ENCODE data around the gene RDH16. TPM values are rescaled to one million over a fixed set of nuclear protein-coding genes. Genes with fewer than 3 reads are reported as not detected.

RDH16 gene
- under 1 TPM; 0.14 to 0.28 (median 0.19) TPM for total RNA-seq
- long read RNA-seq, donor 1, result 0 reads
- long read RNA-seq, donor 2, result 0 reads

- no peak for TF ChIP-seq CTCF (IDR thresholded peaks at IDR 0.05)
- H3K36me3 ChIP-seq (ENCODE audit: low read depth), result no peaks in the 10 kb centered on the region
- intact Hi-C loops (cut with DNase I, micrococcal nuclease), result no loop called here
- H3K4me3 ChIP-seq, result no peak within 1 kb of the TSS
- peaks cover 9% of the 10 kb centered on the region for H3K9me3 ChIP-seq
- DNase-seq (peak in 1 of 3 donors; percentile 28), ATAC-seq (peak; percentile 75)
- no peaks in the 10 kb centered on the region for H3K4me1 ChIP-seq (ENCODE audit: low read depth)
Measured at GRCh38 chr12:56957229-56958052, at the start of gene RDH16. Gene RDH16 (minus strand): TSS chr12:56957608. CDS start chr12:56957462, 146 bp downstream.

- intact Hi-C loops (cut with DNase I, micrococcal nuclease), result loop anchor here in 1 of 2 donors (2.0 kb wide), 1 partner anchor 56 kb away; no protein-coding TSS in a partner anchor
- DNase-seq (no peak), ATAC-seq (no peak)
- H3K9me3 ChIP-seq, result no peaks in the 10 kb centered on the region
- peaks cover 8% of the 10 kb centered on the region for H3K4me1 ChIP-seq (ENCODE audit: low read depth)
- H3K4me3 ChIP-seq, result no peak overlapping the region
- H3K36me3 ChIP-seq (ENCODE audit: low read depth), result no peaks in the 10 kb centered on the region
- TF ChIP-seq CTCF (IDR thresholded peaks at IDR 0.05), result no peak
Measured at GRCh38 chr12:57006809-57007475, 49.5 kb upstream of the RDH16 start.

GRCh38 chr12:57005980-57006808 lies 48.8 kb upstream of the RDH16 start, which contains the start of gene ZBTB39:
Gene ZBTB39 (minus strand): TSS chr12:57006546. CDS start chr12:57004917, 1,629 bp downstream.
- intact Hi-C loops (cut with DNase I, micrococcal nuclease), result loop anchor here in 1 of 2 donors (2.0 kb wide), 1 partner anchor 57 kb away; no protein-coding TSS in a partner anchor
- H3K4me1 ChIP-seq (ENCODE audit: low read depth), result peaks cover 13% of the 10 kb centered on the region
- DNase-seq (peak; percentile 56 to 80 (median 60)), ATAC-seq (peak; percentile 90)
- no peaks in the 10 kb centered on the region for H3K9me3 ChIP-seq
- no peaks in the 10 kb centered on the region for H3K36me3 ChIP-seq (ENCODE audit: low read depth)
- peak; percentile 68 for TF ChIP-seq CTCF (IDR thresholded peaks at IDR 0.05)
- H3K4me3 ChIP-seq, result peak within 1 kb of the TSS; percentile 58

GRCh38 chr12:57004651-57005050 lies 47.2 kb upstream of the RDH16 start:
- intact Hi-C loops (cut with DNase I, micrococcal nuclease), result no loop called here
- no peaks in the 10 kb centered on the region for H3K9me3 ChIP-seq
- ATAC-seq, result no peak
- H3K36me3 ChIP-seq (ENCODE audit: low read depth), result no peaks in the 10 kb centered on the region
- DNase-seq, result no peak
- H3K4me1 ChIP-seq (ENCODE audit: low read depth), result peaks cover 13% of the 10 kb centered on the region
- H3K4me3 ChIP-seq, result no peak overlapping the region
- TF ChIP-seq CTCF (IDR thresholded peaks at IDR 0.05), result no peak

- H3K36me3 ChIP-seq (ENCODE audit: low read depth), result no peaks in the 10 kb centered on the region
- no peak overlapping the region for H3K4me3 ChIP-seq
- no peak for ATAC-seq
- TF ChIP-seq CTCF (IDR thresholded peaks at IDR 0.05), result no peak
- peaks cover 13% of the 10 kb centered on the region for H3K4me1 ChIP-seq (ENCODE audit: low read depth)
- intact Hi-C loops (cut with DNase I, micrococcal nuclease), result no loop called here
- DNase-seq, result no peak
- no peaks in the 10 kb centered on the region for H3K9me3 ChIP-seq
Measured at GRCh38 chr12:57003395-57003794, 46.0 kb upstream of the RDH16 start.
